HG03457 (cell line): ENCODE data around the gene RPUSD4.

Source experiments
- ATAC-seq: cut with Tn5 transposase; IDR thresholded peaks from one replicate; pipeline ENCODE4 v1.9.1; 2021; ENCODE audit warnings: moderate number of reproducible peaks; ENCODE audit not compliant: unreplicated experiment

The RPUSD4 gene

DNA sequence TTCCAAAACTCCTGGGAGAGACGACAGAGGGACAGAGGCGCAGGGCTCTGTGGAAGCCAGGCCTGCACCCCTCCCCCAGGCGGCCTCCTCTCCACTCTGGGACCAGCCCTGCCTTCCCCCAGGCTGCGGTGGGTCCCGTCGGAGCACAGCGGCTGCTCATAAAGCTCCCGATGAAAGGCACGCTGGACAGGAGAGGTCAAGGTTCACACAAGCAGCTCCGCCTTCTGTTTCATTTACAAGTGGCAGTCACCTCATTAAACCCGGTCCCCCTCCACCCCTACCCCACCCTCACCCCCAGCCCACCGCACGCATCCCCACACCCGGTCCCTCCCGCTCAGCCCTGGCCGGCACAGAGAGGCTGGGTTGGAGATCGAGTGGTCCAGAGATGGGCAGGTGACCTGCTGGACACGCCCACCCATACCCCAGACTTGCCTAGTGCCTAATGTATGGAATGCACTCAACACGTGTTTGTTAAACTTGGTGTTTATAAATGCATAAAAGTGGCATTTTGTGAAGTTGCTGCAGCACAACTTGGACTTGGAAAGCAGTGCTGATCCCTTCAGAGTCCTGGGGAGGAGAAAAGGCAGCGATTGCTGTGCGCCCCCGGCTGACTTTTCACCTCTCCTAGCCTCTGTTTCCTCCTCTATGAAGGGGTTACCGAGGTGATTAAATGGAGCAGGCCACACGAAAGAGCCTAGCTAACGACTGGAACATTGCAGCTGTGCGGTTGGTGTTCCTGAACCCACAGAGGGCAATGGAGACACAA, 26.0 kb downstream of the RPUSD4 start:
- ATAC-seq, result no peak

DNA sequence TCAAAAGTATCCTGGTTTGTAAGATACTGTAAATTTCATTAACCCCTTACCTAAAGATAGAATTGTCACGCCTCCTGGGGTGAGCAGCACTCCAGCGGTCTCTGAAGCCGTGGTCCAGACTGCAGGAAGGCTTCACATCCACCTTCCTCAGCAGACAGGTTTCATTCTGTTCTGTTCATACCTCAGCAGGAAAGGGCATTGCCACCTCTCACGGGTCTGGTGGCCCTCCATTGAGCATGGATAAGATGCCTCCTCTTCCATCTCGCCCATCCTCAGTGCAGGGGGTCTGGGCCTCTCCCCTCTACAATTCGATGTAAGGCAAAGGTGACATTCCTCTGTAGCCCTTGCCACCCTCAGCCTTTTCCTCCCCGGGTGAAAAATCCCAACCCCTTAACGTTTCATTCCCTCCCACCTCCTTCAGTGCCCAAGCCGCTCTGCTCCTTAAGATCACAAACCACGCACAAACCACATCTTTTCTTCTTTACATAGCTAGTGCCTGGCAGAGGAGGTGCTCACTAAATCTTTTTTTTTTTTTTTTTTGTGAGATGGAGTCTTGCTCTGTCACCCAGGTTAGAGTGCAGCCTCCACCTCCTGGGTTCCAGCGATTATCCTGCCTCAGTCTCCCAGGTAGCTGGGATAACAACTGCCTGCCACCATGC, 28.5 kb downstream of the RPUSD4 start:
- ATAC-seq, result no peak

DNA sequence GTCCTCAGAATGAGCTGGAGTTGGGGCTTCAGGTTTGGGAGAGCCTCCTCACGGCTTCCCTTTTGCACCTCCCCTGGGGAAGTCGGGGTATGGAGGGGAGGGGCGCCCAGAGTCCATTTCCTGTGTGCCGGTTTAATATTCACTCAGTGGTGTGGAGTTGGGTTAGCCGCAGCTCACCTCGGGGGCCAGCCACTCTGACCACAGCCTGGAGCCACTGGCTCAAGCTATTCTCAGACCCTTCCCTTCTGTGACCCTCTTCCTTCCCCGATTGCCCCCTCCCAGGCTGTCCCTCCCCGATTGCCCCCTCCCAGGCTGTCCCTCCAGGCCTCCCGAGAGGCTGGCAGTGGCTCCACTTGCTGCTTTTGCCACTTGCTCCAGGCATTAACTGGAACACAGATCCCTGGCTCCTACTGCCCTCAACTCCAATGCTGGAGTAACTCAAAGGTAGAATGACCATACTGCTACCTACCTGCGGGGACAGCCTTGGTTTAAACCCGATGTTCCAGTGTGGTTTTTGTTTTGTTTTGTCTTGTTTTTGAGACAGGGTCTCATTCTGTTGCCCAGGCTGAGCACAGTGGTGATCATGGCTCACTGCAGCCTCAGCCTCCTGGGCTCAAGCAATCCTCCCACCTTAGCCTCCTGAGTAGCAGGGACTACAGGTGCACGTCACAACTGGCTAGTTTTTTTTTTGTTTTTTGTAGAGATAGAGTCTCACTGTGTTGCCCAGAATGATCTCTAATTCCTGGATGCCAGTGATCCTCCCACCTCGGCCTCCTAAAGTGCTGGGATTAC, 29.3 kb downstream of the RPUSD4 start:
- no peak for ATAC-seq

DNA sequence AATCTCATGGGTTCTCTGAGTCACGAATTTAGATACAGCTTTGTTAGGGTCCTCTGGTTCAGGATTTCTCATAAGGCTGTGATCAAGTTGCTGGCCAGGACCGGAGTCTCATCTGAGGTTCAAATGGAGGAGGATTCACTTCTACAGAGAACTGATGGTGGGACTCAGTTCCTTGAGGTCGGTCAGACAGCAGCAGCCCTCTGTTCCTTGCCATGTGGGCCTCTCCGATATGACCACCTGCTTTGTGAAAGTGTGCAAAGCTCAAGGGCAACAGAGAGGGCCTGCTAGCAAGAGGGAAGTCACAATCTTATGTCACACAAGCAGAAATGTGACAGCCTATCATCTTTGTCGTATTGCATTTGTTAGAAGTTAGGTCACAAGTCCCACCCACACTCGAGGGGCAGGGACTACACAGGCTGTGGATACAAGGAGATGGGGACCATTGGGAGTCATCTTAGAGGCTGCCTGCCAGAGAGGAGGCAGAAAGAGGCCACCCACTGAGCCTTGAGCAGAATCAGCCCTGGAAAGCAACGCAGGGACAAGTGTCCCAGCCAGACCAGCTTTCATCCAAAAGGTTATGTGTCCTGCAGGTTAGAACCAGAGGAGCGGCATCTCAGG, 34.5 kb downstream of the RPUSD4 start:
- ATAC-seq, result no peak

DNA sequence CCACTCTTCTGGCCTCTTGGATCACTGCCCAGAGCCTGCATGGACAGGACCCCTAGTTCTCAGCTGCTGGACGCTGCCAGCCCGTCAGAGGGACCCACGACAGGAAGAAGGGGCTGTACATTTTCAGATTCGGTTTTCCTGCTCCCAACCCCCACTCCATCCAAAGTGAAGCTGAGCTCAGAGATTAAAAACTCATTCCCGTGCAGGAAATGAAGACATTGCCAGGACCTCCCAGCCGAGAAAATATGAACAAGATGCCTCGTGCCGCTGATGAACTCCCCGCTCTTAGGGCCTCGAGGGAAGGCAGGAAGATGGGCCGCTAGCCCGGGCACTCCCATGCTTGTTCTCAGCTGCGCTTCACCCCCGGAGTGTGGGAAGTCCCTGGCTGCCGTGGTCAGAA, 36.1 kb downstream of the RPUSD4 start:
- no peak for ATAC-seq

DNA sequence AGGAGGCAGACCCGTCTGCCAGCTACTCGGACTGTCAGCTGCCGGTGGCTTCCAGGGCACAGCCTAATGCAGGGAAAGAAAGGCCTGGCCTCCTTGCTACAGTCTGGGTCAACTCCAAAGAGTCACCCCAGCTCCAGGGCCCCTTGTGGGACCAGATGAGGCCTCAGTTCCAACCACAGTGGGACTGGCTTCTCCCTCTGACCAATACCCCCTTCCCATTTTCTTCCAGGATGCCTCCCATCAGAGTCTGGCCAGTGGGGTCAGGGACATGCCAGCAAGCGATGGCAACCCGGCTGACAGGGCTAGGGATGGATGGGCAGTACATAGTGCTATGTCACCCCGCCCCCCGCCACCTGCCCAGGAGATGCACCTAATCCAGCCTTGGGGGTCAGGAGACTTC, 36.6 kb downstream of the RPUSD4 start:
- ATAC-seq, result no peak

DNA sequence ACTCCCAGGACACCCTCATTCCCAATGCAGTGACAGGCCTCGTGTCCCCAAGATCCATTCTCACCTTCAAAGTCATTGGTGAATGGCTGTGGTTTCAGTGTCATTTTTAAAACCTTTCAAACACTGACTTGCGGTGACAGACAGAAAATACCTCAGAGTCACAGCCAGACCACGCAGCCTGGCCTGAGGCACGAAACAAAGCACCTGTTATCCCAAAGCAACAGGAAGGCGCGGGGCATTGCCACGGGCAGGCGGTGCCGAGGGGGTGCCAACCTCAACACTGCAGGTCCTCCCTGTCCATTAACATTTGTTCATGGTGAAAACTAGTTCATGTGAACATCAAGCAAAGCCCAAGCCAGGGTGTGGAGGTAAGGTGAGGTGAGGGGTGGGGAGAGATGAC, 38.2 kb downstream of the RPUSD4 start:
- no peak for ATAC-seq

DNA sequence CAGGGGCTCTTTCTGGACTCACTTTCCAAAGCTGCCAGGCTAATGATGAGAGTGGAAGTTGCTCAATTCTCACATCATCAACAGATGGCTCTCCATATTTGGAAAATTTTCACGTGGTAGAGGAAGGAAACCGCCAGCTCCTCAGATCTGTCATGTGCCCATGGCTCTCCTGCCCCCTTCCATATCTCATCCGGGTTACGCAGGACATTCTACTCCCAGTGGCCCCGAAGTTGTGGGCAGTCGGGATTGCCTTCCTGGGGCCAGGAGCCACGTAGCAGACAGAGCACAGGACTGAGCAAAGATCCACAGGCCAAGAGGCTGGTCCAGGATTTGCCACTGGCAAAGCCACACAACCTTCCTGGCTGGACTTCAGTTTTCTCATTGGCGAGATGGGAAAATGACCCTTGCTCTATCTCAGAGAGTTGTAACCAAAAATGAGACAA, 38.8 kb downstream of the RPUSD4 start:
- no peak for ATAC-seq

DNA sequence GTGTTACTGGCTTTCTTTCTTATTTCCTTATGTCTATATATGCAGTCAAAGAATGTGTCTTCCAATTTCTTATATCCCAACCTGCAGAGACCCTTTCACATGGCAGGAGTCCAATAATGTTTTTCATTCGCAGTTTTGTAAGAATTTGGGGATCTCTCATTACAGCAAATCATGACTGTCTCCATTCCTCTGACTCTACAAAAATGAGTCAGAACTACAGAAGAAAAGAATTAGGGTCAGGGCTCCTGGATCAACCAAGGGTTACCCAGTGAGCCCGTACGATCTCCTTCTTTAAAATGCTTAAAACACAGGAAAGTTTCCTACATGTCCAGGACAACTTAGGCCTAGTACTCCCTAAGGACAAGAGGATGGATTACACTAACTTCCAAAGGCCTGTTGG, 42.2 kb downstream of the RPUSD4 start:
- ATAC-seq, result no peak

DNA sequence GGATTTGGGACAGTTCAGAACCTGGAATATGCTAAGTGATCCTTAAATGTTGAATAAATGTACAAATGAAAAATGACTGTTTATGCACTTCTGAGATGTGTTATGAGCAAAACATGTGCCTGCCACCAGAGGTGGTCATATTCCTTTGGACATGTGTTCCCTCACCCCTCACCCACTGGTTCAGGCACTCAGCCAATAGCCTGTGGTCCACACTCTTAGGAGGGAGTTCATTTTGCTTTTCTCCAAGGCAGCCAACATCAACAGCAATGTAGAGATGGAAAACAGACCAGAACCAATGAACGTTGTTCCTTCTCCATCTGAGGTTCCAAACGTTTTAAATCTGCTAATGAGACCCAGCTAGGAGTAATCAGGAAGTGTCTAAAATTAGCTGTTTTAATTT, 44.0 kb downstream of the RPUSD4 start:
- no peak for ATAC-seq

DNA sequence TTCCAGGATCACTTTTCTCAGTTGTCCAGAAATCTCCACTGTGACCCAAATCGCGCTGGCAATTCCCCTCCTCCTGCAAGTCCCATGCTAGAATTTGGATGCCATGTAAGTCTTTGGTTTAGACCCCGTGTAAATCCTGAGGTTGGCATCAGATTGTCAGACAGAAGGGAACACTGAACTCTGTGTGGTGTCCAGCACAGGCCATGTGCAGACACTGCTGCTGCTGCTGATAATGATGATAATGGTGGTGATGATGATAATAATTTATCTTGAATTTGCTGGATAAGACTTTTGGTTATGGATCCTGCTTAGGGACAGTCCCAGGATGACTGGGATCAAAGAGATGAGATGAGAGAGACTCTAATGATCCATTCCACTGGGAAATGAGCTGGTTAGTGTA, 45.0 kb downstream of the RPUSD4 start:
- no peak for ATAC-seq

DNA sequence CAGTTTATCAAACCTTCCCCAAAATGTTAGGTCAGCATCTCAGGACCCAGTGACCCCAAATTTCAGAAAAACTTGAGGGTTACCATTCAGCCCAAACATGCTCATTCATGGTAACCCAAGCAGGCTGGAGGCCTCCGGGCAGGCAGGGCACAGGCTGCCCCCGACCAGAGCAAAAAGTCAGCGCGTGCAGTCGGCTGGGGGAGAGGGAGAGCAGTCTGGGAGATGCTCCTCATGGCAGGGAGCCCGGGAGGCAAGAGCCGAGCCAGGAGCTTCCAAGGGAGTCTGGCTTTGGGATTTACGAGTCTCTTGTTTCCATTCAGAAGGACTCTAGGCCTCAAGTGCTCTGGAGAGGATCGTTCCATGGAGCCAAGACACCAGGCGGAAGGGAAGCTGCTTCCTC, 45.7 kb downstream of the RPUSD4 start:
- ATAC-seq, result no peak

DNA sequence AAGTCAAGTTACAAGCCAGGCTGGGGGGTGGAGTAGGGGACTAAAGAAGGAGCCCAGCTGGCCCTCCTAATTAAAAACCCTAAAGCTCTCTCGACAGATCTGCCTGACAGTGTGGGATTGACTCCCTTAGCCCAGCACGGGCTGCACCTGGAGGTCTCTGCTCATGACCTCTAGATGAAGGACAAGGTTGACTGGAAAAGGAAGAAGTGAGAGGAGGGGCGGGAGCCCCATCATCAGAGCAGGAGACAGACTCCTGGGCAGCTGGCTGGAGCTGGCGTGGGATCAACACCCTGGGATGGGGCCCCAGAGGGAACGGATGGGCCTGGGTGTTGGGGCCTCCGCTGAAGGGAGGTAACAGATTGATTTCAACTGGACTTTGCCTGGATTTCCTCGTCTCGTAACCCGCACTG, 46.1 kb downstream of the RPUSD4 start:
- no peak for ATAC-seq

DNA sequence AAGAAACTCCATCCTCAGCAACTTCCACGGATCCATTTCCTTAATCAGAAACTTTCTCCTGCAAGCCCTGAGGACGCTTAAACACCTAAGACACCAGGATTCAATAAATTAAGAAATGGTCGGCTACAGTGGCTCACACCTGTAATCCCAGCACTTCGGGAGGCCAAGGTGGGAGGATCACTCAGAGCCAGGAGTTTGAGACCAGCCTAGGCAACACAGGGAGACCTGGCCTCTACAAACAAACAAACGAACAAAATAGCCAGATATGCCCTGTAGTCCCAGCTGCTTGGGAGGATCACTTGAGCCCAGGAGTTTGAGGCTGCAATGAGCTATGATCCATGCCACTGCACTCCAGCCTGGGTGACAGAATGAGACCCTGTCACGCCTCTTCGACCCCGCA, 46.7 kb downstream of the RPUSD4 start:
- no peak for ATAC-seq

DNA sequence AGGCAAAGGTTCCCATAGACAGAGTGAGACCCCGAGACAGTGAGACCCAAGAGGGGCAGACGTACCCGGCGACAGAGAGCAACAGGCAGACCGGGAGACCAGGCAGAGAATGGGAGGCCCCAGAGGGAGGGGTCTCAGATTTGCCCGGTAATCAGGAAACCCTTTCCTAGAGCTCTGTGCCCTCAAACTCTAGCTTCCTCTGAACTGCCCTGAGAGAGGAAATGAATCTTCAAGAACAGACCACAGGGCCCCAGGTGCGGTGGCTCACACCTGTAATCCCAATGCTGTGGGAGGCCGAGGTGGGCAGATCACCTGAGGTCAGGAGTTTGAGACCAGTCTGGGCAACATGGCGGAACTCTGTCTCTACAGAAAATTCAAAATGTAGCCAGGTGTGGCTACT, 47.7 kb downstream of the RPUSD4 start:
- ATAC-seq, result no peak

DNA sequence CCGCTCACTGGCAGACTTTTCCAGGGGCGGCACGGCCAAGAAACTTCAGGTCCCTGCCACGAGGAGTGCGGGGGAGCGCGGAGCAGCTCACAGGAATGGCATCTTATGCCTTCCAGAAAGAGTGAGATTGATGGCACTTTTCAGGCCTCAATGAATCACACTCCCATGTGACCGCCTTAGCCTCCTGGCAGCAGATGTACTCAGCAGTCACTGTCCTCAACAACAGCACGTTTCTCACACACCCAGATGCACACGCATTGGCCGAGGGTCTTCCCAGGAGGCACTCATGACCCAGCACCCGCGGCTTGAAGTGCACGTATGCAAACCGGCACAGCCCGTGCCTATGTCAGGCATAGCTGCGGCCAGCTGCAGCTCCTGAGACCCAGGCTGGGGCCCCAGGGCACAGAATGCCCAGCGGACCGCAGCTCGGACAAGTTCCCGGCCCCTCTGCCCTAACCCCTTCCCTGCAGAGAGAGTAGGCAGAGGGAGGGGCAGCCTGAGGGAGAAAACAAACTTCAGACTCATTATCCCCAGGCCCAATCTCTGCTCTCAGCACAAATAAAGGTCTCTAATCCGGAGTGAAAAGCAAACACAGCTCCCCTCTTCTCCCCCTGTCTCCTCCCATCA, 48.3 kb downstream of the RPUSD4 start:
- no peak for ATAC-seq

DNA sequence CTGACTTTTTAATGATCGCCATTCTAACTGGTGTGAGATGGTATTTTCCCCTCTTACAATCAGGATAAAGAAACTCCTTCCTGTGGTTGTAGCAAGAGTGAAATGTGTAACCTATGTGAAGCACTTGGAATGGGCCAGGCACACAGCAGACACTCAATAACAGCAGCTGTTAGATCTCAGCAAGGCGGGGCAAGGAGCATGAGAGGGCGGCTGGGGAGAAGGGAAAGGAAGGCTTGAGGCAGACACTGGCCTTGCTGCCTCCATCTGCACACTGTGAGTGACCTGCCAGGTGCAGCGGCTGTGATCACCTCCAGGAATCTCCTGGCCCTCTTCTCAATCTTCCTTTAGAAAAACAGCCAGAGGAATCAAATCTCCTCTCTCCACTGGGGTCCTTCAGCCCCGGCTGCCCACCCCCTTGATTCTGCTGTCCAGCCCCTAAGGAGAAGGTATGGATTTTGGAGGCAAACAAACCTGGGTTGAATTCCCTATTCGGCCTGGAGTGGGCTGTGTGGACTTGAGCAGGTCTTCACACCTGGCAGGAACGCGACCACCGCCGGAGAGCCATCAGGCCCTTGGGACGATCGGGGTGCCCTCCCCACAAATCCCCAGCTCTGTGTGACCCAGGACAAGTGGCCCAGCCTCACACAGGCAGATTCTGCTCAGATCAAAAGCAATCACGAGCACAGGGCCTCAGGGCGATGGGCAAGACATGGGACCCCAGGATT, 49.0 kb downstream of the RPUSD4 start:
- no peak for ATAC-seq

DNA sequence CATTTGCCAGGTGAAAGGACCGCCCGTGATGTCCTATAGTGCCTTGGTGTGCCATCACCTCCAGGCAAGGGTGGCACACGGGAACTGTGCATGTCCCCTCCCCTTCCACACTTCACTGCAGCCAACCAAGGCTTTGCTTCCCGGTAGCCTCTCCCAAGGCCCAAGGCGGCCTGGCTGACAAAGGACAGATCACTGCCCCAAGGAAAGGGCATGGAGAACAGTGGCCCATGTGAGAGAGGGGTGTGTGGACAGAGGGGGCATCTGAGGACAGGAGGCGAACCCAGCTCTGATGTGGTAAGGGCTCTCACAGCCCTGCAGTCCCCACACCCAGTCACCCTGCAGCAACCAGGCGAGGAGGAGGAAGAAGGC, 50.4 kb downstream of the RPUSD4 start:
- ATAC-seq, result no peak

DNA sequence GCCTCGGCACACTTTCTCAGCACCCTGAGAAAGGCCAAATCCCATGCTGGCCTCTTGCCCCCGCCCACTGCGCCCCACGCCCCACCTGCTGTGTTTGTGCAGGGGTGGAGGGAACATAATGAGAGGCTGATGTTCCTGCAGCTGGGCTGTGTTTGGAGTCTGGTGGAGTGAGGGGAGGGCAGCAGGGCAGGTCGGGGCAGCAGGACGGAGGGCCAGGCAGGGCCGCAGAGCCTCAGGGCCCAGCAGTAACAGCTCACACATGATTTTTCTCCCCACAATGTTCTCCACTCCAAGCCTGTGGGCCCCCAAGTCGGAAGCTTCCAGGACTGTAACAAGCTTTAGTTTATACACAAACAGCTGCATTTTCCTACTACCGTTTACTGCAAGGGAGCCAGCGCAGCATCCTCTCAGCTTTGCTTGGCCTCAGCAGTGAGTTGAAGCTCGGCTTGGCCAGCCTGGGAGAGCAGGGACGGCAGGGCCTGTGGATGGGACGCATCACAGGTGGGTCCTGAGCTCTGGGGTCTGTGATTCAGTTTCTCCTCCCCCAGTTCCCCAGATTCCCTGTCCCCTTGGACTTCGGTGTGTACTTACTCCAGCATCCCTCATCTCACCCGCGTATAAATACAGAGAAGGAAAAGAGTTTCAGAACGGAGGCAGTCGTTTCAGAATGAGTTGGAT, 51.0 kb downstream of the RPUSD4 start:
- ATAC-seq, result no peak
